Urinary bladder (tissue), 4 donors: ENCODE data around the gene TANC1. TPM values are rescaled to one million over a fixed set of nuclear protein-coding genes. Genes with fewer than 3 reads are reported as not detected.

Experiments used
- DNase-seq: peaks from one replicate; pipeline ENCODE4 v3.0.0-alpha.2; 2015; ENCODE audit errors: extremely low spot score
- H3K27ac ChIP-seq: one replicate; pipeline ENCODE4 v1.5.1; 2013; ENCODE audit warnings: low read depth, mild to moderate bottlenecking, moderate library complexity
- H3K36me3 ChIP-seq: one replicate; pipeline ENCODE4 v1.6.1; 2013; ENCODE audit warnings: mild to moderate bottlenecking, moderate library complexity; ENCODE audit not compliant: insufficient read depth
- H3K4me1 ChIP-seq: one replicate; pipeline ENCODE4 v1.6.1; 2013; ENCODE audit warnings: mild to moderate bottlenecking, moderate library complexity; ENCODE audit not compliant: insufficient read depth
- H3K4me3 ChIP-seq: one replicate; pipeline ENCODE4 v1.5.1; 2013; ENCODE audit warnings: low read depth, low read length
- WGBS: extraction: QIAGEN DNeasy Blood & Tissue Kit; methylation state at CpG from one replicate; pipeline ENCODE4 v1.1.7; 2013; 5-methylcytosine and 5-hydroxymethylcytosine counted together
- polyA plus RNA-seq: library from polyadenylated mRNA; stranded (reverse); fragments of 200-250 nt; gene quantifications from one replicate; pipeline ENCODE4 v1.2.3, GENCODE V29; 2013
- total RNA-seq: library from RNA; depleted of rRNA; stranded (reverse); fragments of >200 nt; gene quantifications from one replicate; pipeline ENCODE4 v1.2.3, GENCODE V29; 2014
- donor health status: healthy with polysubstance abuse.
- donor health status: healthy.

The TANC1 gene
- total and polyA plus RNA-seq, 2 donors: 18.4 to 47.5 TPM

- H3K27ac ChIP-seq: no peak overlapping the region
- no peak for DNase-seq
- no peaks in the 10 kb centered on the region for H3K36me3 ChIP-seq
- no peak overlapping the region for H3K4me3 ChIP-seq
- 72% methylated on average over 3 of the region's 3 CpGs for WGBS
- no peaks in the 10 kb centered on the region for H3K4me1 ChIP-seq
Observed at GRCh38 chr2:159053161-159054031, 85.0 kb downstream of the TANC1 start.

GRCh38 chr2:159054032-159054334 lies 85.5 kb downstream of the TANC1 start:
- no peaks in the 10 kb centered on the region for H3K4me1 ChIP-seq
- no peak overlapping the region for H3K27ac ChIP-seq
- no peaks in the 10 kb centered on the region for H3K36me3 ChIP-seq
- 87% methylated on average over 3 of the region's 3 CpGs for WGBS
- H3K4me3 ChIP-seq: no peak overlapping the region
- no peak for DNase-seq

GRCh38 chr2:159054985-159055384 lies 86.5 kb downstream of the TANC1 start:
- 89% methylated on average over 4 of the region's 4 CpGs for WGBS
- Histone ChIP-seq H3K36me3 (no peaks in the 10 kb centered on the region), H3K27ac (no peak overlapping the region), H3K4me1 (no peaks in the 10 kb centered on the region), H3K4me3 (no peak overlapping the region)
- no peak for DNase-seq

GRCh38 chr2:159060518-159060917 lies 92.1 kb downstream of the TANC1 start:
- Histone ChIP-seq H3K36me3 (no peaks in the 10 kb centered on the region), H3K4me1 (no peaks in the 10 kb centered on the region), H3K27ac (no peak overlapping the region), H3K4me3 (no peak overlapping the region)
- no peak for DNase-seq
- 73% methylated on average over 3 of the region's 3 CpGs for WGBS

- WGBS: 89% methylated on average over 4 of the region's 4 CpGs
- H3K4me1 ChIP-seq: no peaks in the 10 kb centered on the region
- no peak overlapping the region for H3K4me3 ChIP-seq
- H3K27ac ChIP-seq: no peak overlapping the region
- DNase-seq: no peak
- H3K36me3 ChIP-seq: no peaks in the 10 kb centered on the region
Observed at GRCh38 chr2:159063677-159064076, 95.2 kb downstream of the TANC1 start.

- WGBS: 73% methylated on average over 5 of the region's 5 CpGs
- no peak for DNase-seq
- no peaks in the 10 kb centered on the region for H3K36me3 ChIP-seq
- no peaks in the 10 kb centered on the region for H3K4me1 ChIP-seq
- no peak overlapping the region for H3K4me3 ChIP-seq
- H3K27ac ChIP-seq: no peak overlapping the region
Observed at GRCh38 chr2:159064446-159065301, 96.2 kb downstream of the TANC1 start.

GRCh38 chr2:159065313-159065712 lies 96.9 kb downstream of the TANC1 start:
- 67% methylated on average over 1 of the region's 1 CpG for WGBS
- Histone ChIP-seq H3K4me1 (no peaks in the 10 kb centered on the region), H3K4me3 (no peak overlapping the region), H3K27ac (no peak overlapping the region), H3K36me3 (no peaks in the 10 kb centered on the region)
- no peak for DNase-seq

GRCh38 chr2:159065891-159066290 lies 97.5 kb downstream of the TANC1 start:
- no peaks in the 10 kb centered on the region for H3K4me1 ChIP-seq
- H3K36me3 ChIP-seq: no peaks in the 10 kb centered on the region
- no peak overlapping the region for H3K4me3 ChIP-seq
- DNase-seq: no peak
- WGBS: 81% methylated on average over 4 of the region's 4 CpGs
- H3K27ac ChIP-seq: no peak overlapping the region

GRCh38 chr2:159066541-159067156 lies 98.2 kb downstream of the TANC1 start:
- Histone ChIP-seq H3K36me3 (no peaks in the 10 kb centered on the region), H3K4me1 (no peaks in the 10 kb centered on the region), H3K4me3 (no peak overlapping the region), H3K27ac (no peak overlapping the region)
- WGBS: 82% methylated on average over 1 of the region's 1 CpG
- no peak for DNase-seq

GRCh38 chr2:159067971-159068370 lies 99.5 kb downstream of the TANC1 start:
- H3K27ac ChIP-seq: no peak overlapping the region
- 80% methylated on average over 1 of the region's 1 CpG for whole genome bisulfite sequencing

GRCh38 chr2:159069229-159069628 lies 100.8 kb downstream of the TANC1 start:
- Histone ChIP-seq H3K4me3 (no peak overlapping the region), H3K27ac (no peak overlapping the region), H3K4me1 (no peaks in the 10 kb centered on the region), H3K36me3 (no peaks in the 10 kb centered on the region)
- no peak for DNase-seq
- 45% methylated on average over 2 of the region's 2 CpGs for WGBS

More at GRCh38 chr2:159067971-159068370, 99.5 kb downstream of the TANC1 start:
- no peaks in the 10 kb centered on the region for H3K4me1 ChIP-seq
- no peaks in the 10 kb centered on the region for H3K36me3 ChIP-seq
- no peak overlapping the region for H3K4me3 ChIP-seq
- DNase-seq: no peak

- no peak overlapping the region for H3K27ac ChIP-seq
- 47% methylated on average over 2 of the region's 2 CpGs for WGBS
- no peaks in the 10 kb centered on the region for H3K36me3 ChIP-seq
- no peak overlapping the region for H3K4me3 ChIP-seq
- no peaks in the 10 kb centered on the region for H3K4me1 ChIP-seq
- no peak for DNase-seq
Observed at GRCh38 chr2:159070235-159070634, 101.8 kb downstream of the TANC1 start.

- H3K4me1 ChIP-seq: no peaks in the 10 kb centered on the region
- no peak overlapping the region for H3K4me3 ChIP-seq
- WGBS: 36% methylated on average over 2 of the region's 2 CpGs
- no peak overlapping the region for H3K27ac ChIP-seq
- DNase-seq: no peak
- H3K36me3 ChIP-seq: no peaks in the 10 kb centered on the region
Observed at GRCh38 chr2:159071190-159071915, 102.9 kb downstream of the TANC1 start.
